Spleen (tissue), 7 donors: ENCODE measurements around the gene KMT2D.
A peak's percentile ranks its signal among the peaks of the same experiment; 100 is the strongest.

Source experiments
- POLR2A ChIP-seq, 3 donors: fragments of 450-650 bp; IDR thresholded peaks; one replicate each; pipeline ENCODE4 v1.5.1; 2017; ENCODE audit warnings: antibody characterized with exemption in 3 of 3, mild to moderate bottlenecking in 1 of 3
- POLR2AphosphoS5 ChIP-seq, 3 donors: sonication (generic); formaldehyde crosslinking; IDR thresholded peaks; one replicate each; pipeline ENCODE4 v1.5.1; 2017; ENCODE audit warnings: antibody characterized with exemption in 3 of 3
- TF ChIP-seq, protein P1 (sequence below), 11 experiments: fragments of 200-600 bp in 7 of 11; fragments of 450-650 bp in 4 of 11; sonication (generic) in 4 of 11; IDR thresholded peaks in 8 of 11; conservative IDR thresholded peaks in 3 of 11; 1 replicate in 7 of 11; 2 replicates in 4 of 11; pipeline versions ENCODE4 v1.4.0 to v1.8.0; 2016 to 2021; ENCODE audit warnings: antibody characterized with exemption in 11 of 11, inconsistent platforms in 4 of 11, mild to moderate bottlenecking in 1 of 11
- donor health status: DM: no; HTN: no; CAD: no; lungs with moderate emphysema.
- donor health status: DM: no; HTN: no; CAD: no.
- donor health status: DM: no; HTN: no; CAD: no.

DNA sequence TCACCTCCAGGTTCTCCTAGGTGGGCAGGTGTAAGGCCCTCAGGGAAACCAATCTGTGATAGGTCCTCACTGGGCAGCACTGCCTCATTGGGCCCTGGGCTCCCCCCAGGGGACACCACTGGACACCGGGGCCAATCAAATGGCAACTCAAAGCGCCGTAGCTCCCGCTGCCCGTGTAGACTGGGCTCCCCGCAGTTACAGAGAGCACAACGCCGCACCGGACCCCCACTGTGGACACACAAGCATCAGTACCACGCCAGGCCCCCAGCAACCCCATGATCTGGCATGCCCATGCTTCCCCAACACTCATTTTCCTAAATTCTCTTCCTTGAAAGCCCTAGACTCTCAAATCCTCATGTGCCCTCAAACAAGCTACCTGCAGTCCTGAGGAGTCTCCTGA is 6.1 kb downstream of the KMT2D start:
- TF ChIP-seq, protein P1, sequence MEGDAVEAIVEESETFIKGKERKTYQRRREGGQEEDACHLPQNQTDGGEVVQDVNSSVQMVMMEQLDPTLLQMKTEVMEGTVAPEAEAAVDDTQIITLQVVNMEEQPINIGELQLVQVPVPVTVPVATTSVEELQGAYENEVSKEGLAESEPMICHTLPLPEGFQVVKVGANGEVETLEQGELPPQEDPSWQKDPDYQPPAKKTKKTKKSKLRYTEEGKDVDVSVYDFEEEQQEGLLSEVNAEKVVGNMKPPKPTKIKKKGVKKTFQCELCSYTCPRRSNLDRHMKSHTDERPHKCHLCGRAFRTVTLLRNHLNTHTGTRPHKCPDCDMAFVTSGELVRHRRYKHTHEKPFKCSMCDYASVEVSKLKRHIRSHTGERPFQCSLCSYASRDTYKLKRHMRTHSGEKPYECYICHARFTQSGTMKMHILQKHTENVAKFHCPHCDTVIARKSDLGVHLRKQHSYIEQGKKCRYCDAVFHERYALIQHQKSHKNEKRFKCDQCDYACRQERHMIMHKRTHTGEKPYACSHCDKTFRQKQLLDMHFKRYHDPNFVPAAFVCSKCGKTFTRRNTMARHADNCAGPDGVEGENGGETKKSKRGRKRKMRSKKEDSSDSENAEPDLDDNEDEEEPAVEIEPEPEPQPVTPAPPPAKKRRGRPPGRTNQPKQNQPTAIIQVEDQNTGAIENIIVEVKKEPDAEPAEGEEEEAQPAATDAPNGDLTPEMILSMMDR (IDR thresholded peaks at IDR 0.05 in 8 of 11, conservative IDR thresholded peaks at IDR 0.05 in 3 of 11), result no peak
- TF ChIP-seq POLR2A (IDR thresholded peaks at IDR 0.05), result no peak
- peak in 1 of 3 donors; percentile 41 for TF ChIP-seq POLR2AphosphoS5 (IDR thresholded peaks at IDR 0.05)
